ENCODE data around the gene TSEN2. TPM values are rescaled to one million over a fixed set of nuclear protein-coding genes. Genes with fewer than 3 reads are reported as not detected.
A peak's percentile ranks its signal among the peaks of the same experiment; 100 is the strongest.

Gene TSEN2
- total RNA-seq, 2 donors from 2014 or later = 16.6 to 18.2 TPM

DNA sequence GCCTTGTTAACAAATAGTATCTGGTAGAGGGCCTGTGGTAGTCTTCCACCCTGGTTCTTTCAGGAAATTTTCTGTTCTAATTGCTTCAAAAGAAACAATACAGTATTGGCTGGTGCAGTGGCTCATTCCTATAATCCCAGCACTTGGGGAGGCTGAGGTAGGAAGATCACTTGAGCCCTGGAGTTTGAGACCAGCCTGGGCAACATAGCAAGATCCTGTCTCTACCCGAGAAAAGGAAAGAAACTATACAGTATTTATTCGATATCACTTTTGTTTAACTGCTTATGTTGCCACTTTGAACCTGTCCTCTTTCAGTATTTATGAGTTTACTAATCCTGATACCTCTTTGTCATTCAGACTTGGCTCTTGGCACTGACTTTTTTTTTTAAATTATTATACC lies 77.1 kb downstream of the TSEN2 start:
- Mint-ChIP-seq H3K36me3 (ENCODE audit: low read depth) (peaks cover 2% of the 10 kb centered on the region), H3K27me3 (ENCODE audit: insufficient read depth) (no peaks in the 10 kb centered on the region), H3K4me3 (no peak overlapping the region), H3K27ac (no peak overlapping the region), H3K4me1 (peaks cover 43% of the 10 kb centered on the region), H3K9me3 (no peaks in the 10 kb centered on the region)
- 96 to 98% methylated on average over 2 of the region's 2 CpGs for WGBS, 2 experiments (ENCODE audit: insufficient coverage in 1 of 2, insufficient read length in 1 of 2)
- Histone ChIP-seq H3K27me3 (ENCODE audit: control insufficient read depth, insufficient read depth, low read length, poor library complexity, severe bottlenecking) (no peaks in the 10 kb centered on the region), H3K9me3 (ENCODE audit: control insufficient read depth, low read length) (peaks cover 7% of the 10 kb centered on the region), H3K4me1 (ENCODE audit: control insufficient read depth, insufficient read depth, low read length) (peaks cover 9% of the 10 kb centered on the region), H3K9ac (ENCODE audit: extremely low read depth, low read length, poor library complexity, severe bottlenecking) (no peak overlapping the region), H3K27ac (ENCODE audit: low read depth, low read length) (no peak overlapping the region), H3K36me3 (ENCODE audit: control insufficient read depth, insufficient read depth, low read length) (no peaks in the 10 kb centered on the region), H3K4me3 (ENCODE audit: low read length) (no peak overlapping the region)
- TF ChIP-seq, protein P1, sequence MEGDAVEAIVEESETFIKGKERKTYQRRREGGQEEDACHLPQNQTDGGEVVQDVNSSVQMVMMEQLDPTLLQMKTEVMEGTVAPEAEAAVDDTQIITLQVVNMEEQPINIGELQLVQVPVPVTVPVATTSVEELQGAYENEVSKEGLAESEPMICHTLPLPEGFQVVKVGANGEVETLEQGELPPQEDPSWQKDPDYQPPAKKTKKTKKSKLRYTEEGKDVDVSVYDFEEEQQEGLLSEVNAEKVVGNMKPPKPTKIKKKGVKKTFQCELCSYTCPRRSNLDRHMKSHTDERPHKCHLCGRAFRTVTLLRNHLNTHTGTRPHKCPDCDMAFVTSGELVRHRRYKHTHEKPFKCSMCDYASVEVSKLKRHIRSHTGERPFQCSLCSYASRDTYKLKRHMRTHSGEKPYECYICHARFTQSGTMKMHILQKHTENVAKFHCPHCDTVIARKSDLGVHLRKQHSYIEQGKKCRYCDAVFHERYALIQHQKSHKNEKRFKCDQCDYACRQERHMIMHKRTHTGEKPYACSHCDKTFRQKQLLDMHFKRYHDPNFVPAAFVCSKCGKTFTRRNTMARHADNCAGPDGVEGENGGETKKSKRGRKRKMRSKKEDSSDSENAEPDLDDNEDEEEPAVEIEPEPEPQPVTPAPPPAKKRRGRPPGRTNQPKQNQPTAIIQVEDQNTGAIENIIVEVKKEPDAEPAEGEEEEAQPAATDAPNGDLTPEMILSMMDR (conservative IDR thresholded peaks at IDR 0.05) = no peak
- no peak for DNase-seq

DNA sequence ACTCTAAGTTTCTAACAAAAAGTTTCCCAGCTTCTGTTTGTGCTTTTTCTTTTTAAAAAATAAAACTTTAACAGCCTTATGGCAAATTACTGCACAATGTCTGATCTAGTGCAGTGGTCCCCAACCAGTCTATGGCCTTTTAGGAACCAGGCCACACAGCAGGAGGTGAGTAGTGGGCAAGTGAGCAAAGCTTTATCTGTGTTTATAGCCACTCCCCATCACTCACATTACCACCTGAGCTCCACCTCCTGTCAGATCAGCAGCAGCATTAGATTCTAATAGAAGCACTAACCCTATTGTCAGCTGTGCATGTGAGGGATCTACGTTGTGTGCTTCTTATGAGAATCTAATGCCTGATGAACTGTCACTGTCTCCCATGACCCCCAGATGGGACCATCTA lies 78.2 kb downstream of the TSEN2 start:
- no peak overlapping the region for H3K4me3 Mint-ChIP-seq
- Histone ChIP-seq H3K9me3 (ENCODE audit: control insufficient read depth, low read length) (peaks cover 7% of the 10 kb centered on the region), H3K27ac (ENCODE audit: low read depth, low read length) (peak overlapping the region; percentile 53), H3K36me3 (ENCODE audit: control insufficient read depth, insufficient read depth, low read length) (no peaks in the 10 kb centered on the region), H3K9ac (ENCODE audit: extremely low read depth, low read length, poor library complexity, severe bottlenecking) (no peak overlapping the region), H3K27me3 (ENCODE audit: control insufficient read depth, insufficient read depth, low read length, poor library complexity, severe bottlenecking) (no peaks in the 10 kb centered on the region), H3K4me3 (ENCODE audit: low read length) (no peak overlapping the region), H3K4me1 (ENCODE audit: control insufficient read depth, insufficient read depth, low read length) (peaks cover 9% of the 10 kb centered on the region)
- no peaks in the 10 kb centered on the region for H3K27me3 Mint-ChIP-seq (ENCODE audit: insufficient read depth)
- DNase-seq = no peak
- peaks cover 43% of the 10 kb centered on the region for H3K4me1 Mint-ChIP-seq
- peaks cover 2% of the 10 kb centered on the region for H3K36me3 Mint-ChIP-seq (ENCODE audit: low read depth)
- TF ChIP-seq, protein P1 (conservative IDR thresholded peaks at IDR 0.05) = no peak
- H3K27ac Mint-ChIP-seq = peak overlapping the region; percentile 68
- 86 to 90% methylated on average over 1 of the region's 1 CpG for WGBS, 2 experiments (ENCODE audit: insufficient coverage in 1 of 2, insufficient read length in 1 of 2)
- H3K9me3 Mint-ChIP-seq = no peaks in the 10 kb centered on the region

DNA sequence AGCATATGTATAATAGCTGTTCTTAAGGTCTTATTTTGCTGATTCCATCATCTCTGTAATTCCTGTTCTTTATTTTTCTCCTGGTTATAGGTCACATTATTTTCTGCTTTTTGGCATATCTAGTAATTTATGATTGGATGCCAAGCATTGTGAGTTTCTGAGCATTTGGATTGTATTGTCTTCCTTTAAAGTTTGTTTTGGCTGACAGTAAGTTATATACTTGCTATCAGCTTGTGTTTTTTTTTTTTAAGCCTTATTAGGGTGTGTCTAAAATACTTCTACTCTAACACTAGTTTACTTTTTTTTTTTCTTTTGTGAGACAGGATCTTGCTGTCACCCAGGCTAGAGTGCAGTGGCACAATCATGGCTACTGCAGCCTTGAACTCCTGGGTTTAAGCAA lies 82.7 kb downstream of the TSEN2 start:
- Histone ChIP-seq H3K9me3 (ENCODE audit: control insufficient read depth, low read length) (peaks cover 7% of the 10 kb centered on the region), H3K27me3 (ENCODE audit: control insufficient read depth, insufficient read depth, low read length, poor library complexity, severe bottlenecking) (no peaks in the 10 kb centered on the region), H3K36me3 (ENCODE audit: control insufficient read depth, insufficient read depth, low read length) (peaks cover 35% of the 10 kb centered on the region), H3K27ac (ENCODE audit: low read depth, low read length) (no peak overlapping the region), H3K9ac (ENCODE audit: extremely low read depth, low read length, poor library complexity, severe bottlenecking) (no peak overlapping the region), H3K4me1 (ENCODE audit: control insufficient read depth, insufficient read depth, low read length) (no peaks in the 10 kb centered on the region), H3K4me3 (ENCODE audit: low read length) (no peak overlapping the region)
- TF ChIP-seq, protein P1 (conservative IDR thresholded peaks at IDR 0.05) = no peak
- H3K27ac Mint-ChIP-seq = no peak overlapping the region
- H3K36me3 Mint-ChIP-seq (ENCODE audit: low read depth) = peaks cover 26% of the 10 kb centered on the region
- no peaks in the 10 kb centered on the region for H3K27me3 Mint-ChIP-seq (ENCODE audit: insufficient read depth)
- H3K9me3 Mint-ChIP-seq = no peaks in the 10 kb centered on the region
- no peak overlapping the region for H3K4me3 Mint-ChIP-seq
- peaks cover 18% of the 10 kb centered on the region for H3K4me1 Mint-ChIP-seq
- no peak for DNase-seq
